NCI-H1694 treated with DMSO at 0.1 percent for 48 hours (cell line): ENCODE results near the gene TMEM91.

Source experiments
- DNase-seq: peaks from one replicate; lab custom pipeline; 2025; lab: John Stamatoyannopoulos, UW

TMEM91 gene

DNA sequence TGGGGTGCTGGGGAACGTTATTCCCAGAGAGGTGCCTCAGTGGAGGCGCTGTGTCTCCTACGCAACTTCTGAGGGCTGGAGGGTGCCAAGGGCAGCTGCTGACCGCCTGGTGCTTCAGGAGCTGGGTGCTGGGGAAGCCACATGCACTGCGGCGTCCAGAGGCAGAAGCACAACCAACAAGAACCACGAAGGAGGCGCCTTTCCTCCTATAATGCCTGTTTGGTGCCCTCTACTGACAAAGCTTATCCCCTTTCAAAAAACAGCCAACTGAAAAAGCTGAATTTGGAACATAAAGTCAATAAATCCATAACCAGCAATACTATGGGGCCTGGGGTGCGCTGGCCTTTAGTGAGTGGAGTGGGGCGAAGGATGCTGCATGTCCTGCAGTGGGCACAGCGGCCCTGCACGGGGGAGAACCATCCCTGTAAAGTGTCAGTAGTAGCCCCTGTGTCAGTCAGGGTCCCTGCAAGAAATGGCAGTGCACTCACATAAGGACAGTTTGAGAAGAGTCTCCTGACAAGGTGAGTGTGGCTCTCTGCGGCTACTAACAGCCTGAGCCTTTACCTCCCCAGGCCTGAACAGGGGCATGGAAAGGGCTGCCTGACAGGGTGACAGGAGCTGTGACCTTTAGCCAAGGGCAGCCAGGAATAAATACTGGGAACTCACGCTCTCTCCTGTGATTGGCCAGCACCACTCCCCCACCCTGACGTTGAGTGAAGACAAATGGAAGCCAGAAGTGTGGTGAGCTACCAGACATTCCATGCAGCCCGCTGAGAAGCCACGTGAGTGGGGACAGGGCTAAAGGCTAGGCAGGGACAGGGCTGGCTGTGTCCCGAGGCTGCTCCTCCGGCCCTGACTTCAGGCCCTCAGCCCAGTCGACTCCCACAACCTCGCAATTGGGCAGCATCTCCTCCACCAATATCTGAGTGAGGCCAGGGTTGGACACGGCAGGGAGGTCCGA is 55.4 kb downstream of the TMEM91 start:
- no peak for DNase-seq

- no peak for DNase-seq
These were observed 56.8 kb downstream of the TMEM91 start for GRCh38 chr19:41433171-41433570.
